Astrocyte (in vitro differentiated cells and primary cell): Measurements from ENCODE around the gene RANBP17. TPM values are rescaled to one million over a fixed set of nuclear protein-coding genes. Genes with fewer than 3 reads are reported as not detected.

ENCODE experiments used
- DNase-seq: peaks from one replicate; pipeline ENCODE4 v3.0.0-alpha.2; 2010; ENCODE audit warnings: low read depth
- FAIRE-seq: peaks from 2 replicates; lab custom pipeline; 2011; peaks lifted over from hg19 to GRCh38; lab: Jason Lieb, UNC
- H2AFZ ChIP-seq: 2 replicates; pipeline ENCODE4 v1.6.0; 2012; ENCODE audit warnings: low read depth, low read length, inconsistent platforms
- H3K27ac ChIP-seq: 2 replicates; pipeline ENCODE4 v1.5.1; 2011; ENCODE audit warnings: low read depth, low read length, inconsistent platforms
- H3K27me3 ChIP-seq: 2 replicates; pipeline ENCODE4 v1.6.0; 2011; ENCODE audit warnings: low read length, inconsistent platforms; ENCODE audit not compliant: insufficient read depth
- H3K36me3 ChIP-seq: 2 replicates; pipeline ENCODE4 v1.5.1; 2011; ENCODE audit warnings: low read length, inconsistent platforms; ENCODE audit not compliant: insufficient read depth
- H3K4me1 ChIP-seq: 2 replicates; pipeline ENCODE4 v1.5.1; 2011; ENCODE audit warnings: low read length, inconsistent platforms; ENCODE audit not compliant: insufficient read depth
- H3K4me2 ChIP-seq: 2 replicates; pipeline ENCODE4 v1.6.0; 2012; ENCODE audit warnings: low read length, inconsistent platforms
- H3K4me3 ChIP-seq: 2 replicates; pipeline ENCODE4 v1.5.1; 2011; ENCODE audit warnings: low read depth, mild to moderate bottlenecking, low read length, inconsistent platforms; ENCODE audit not compliant: insufficient read depth
- H3K79me2 ChIP-seq: 2 replicates; pipeline ENCODE4 v1.6.0; 2012; ENCODE audit warnings: mild to moderate bottlenecking, low read length, inconsistent platforms; ENCODE audit not compliant: insufficient read depth
- H3K9ac ChIP-seq: 2 replicates; pipeline ENCODE4 v1.6.0; 2012; ENCODE audit warnings: mild to moderate bottlenecking, low read length, inconsistent platforms
- H3K9me3 ChIP-seq: 2 replicates; pipeline ENCODE4 v1.5.1; 2012; ENCODE audit warnings: low read depth, mild to moderate bottlenecking, low read length, inconsistent platforms; ENCODE audit not compliant: insufficient read depth
- H4K20me1 ChIP-seq: 2 replicates; pipeline ENCODE4 v1.6.0; 2012; ENCODE audit warnings: low read length, inconsistent platforms; ENCODE audit not compliant: insufficient read depth
- H3K27ac Mint-ChIP-seq: one replicate; pipeline ENCODE4 v1.8.0; 2021; ENCODE audit warnings: mild to moderate bottlenecking, mixed read lengths; ENCODE audit not compliant: unreplicated experiment
- H3K27me3 Mint-ChIP-seq: one replicate; pipeline ENCODE4 v1.8.0; 2021; ENCODE audit warnings: low read depth, mixed read lengths; ENCODE audit not compliant: unreplicated experiment
- H3K36me3 Mint-ChIP-seq: one replicate; pipeline ENCODE4 v1.8.0; 2021; ENCODE audit warnings: low read depth, mixed read lengths; ENCODE audit not compliant: unreplicated experiment
- H3K4me1 Mint-ChIP-seq: one replicate; pipeline ENCODE4 v1.8.0; 2021; ENCODE audit warnings: low read depth, mixed read lengths; ENCODE audit not compliant: unreplicated experiment
- H3K4me3 Mint-ChIP-seq: one replicate; pipeline ENCODE4 v1.8.0; 2021; ENCODE audit warnings: mild to moderate bottlenecking, moderate library complexity, mixed read lengths; ENCODE audit not compliant: unreplicated experiment
- H3K9me3 Mint-ChIP-seq: one replicate; pipeline ENCODE4 v1.8.0; 2021; ENCODE audit warnings: mild to moderate bottlenecking, mixed read lengths; ENCODE audit not compliant: unreplicated experiment
- EZH2 ChIP-seq: IDR thresholded peaks from 2 replicates; pipeline ENCODE4 v1.6.1; 2012; ENCODE audit warnings: mild to moderate bottlenecking, low read length, inconsistent platforms; ENCODE audit not compliant: insufficient read depth
- total RNA-seq: library from RNA; stranded (reverse); gene quantifications from 2 replicates; pipeline ENCODE4 v1.2.1, GENCODE V29; 2021
- TF ChIP-seq, protein P1 (sequence below): IDR thresholded peaks from 2 replicates; pipeline ENCODE4 v1.5.1; 2011; ENCODE audit warnings: low read depth, mild to moderate bottlenecking, inconsistent platforms, low read length, moderate library complexity; ENCODE audit not compliant: insufficient read depth

Gene RANBP17
- total RNA-seq, 1 donor from 2014 or later = 16.2 TPM

DNA sequence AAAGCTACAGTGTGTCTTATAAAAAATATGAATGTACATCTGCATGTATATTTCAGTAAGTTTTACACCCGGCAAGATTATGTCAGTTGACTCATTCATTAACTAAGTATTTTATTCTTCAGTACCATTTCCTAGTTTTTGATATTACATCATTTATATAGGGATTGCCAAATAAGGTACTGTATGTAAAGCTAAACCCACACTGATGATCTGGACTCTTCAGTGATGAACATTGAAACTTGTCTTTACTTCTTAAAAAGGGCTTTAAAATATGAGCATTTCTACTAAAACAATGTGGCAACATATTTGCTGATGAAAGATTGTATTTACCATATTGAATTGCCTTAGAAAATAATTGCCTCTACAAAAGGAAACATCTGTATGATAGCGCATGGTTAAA is 295.5 kb downstream of the RANBP17 start:
- Mint-ChIP-seq H3K27ac (no peak overlapping the region), H3K4me3 (no peak overlapping the region), H3K27me3 (no peaks in the 10 kb centered on the region), H3K36me3 (no peaks in the 10 kb centered on the region), H3K9me3 (no peaks in the 10 kb centered on the region), H3K4me1 (peaks cover 7% of the 10 kb centered on the region)
- DNase-seq (no peak), FAIRE-seq (no peak)
- Histone ChIP-seq H3K4me2 (no peak overlapping the region), H4K20me1 (no peaks in the 10 kb centered on the region), H3K27me3 (no peaks in the 10 kb centered on the region), H3K36me3 (no peaks in the 10 kb centered on the region), H3K79me2 (no peaks in the 10 kb centered on the region), H3K9ac (no peak overlapping the region), H2AFZ (no peak overlapping the region), H3K9me3 (no peaks in the 10 kb centered on the region), H3K4me1 (peaks cover 9% of the 10 kb centered on the region), H3K4me3 (no peak overlapping the region), H3K27ac (no peak overlapping the region)
- TF ChIP-seq, protein P1, sequence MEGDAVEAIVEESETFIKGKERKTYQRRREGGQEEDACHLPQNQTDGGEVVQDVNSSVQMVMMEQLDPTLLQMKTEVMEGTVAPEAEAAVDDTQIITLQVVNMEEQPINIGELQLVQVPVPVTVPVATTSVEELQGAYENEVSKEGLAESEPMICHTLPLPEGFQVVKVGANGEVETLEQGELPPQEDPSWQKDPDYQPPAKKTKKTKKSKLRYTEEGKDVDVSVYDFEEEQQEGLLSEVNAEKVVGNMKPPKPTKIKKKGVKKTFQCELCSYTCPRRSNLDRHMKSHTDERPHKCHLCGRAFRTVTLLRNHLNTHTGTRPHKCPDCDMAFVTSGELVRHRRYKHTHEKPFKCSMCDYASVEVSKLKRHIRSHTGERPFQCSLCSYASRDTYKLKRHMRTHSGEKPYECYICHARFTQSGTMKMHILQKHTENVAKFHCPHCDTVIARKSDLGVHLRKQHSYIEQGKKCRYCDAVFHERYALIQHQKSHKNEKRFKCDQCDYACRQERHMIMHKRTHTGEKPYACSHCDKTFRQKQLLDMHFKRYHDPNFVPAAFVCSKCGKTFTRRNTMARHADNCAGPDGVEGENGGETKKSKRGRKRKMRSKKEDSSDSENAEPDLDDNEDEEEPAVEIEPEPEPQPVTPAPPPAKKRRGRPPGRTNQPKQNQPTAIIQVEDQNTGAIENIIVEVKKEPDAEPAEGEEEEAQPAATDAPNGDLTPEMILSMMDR = no peak
- no peak for TF ChIP-seq EZH2

DNA sequence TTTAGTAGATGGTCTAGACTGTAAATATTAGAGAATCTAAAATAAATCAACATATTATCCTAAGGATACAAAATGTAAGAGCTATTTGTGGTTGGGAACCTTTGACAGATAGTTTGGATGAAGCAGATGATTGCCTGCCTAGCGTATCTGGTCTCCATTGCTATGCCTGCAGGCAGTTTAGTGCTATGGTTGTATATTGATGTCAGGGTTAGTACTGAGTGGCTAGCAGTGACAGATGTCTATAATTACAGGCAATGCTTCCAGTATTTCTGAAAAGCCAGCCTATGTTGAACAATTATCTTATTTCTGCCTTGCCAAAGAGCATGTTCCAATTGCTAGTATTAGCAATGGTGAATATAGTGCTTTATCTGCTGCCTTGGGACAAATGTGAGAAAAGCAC is 296.0 kb downstream of the RANBP17 start:
- no peaks in the 10 kb centered on the region for H3K36me3 ChIP-seq
- H3K79me2 ChIP-seq = no peaks in the 10 kb centered on the region
- Mint-ChIP-seq H3K27me3 (no peaks in the 10 kb centered on the region), H3K36me3 (no peaks in the 10 kb centered on the region), H3K9me3 (no peaks in the 10 kb centered on the region), H3K4me1 (peaks cover 7% of the 10 kb centered on the region), H3K27ac (no peak overlapping the region), H3K4me3 (no peak overlapping the region)
- H3K9me3 ChIP-seq = no peaks in the 10 kb centered on the region
- no peak overlapping the region for H3K4me3 ChIP-seq
- DNase-seq = no peak
- peaks cover 9% of the 10 kb centered on the region for H3K4me1 ChIP-seq
- H4K20me1 ChIP-seq = no peaks in the 10 kb centered on the region
- H3K9ac ChIP-seq = no peak overlapping the region
- no peak overlapping the region for H3K4me2 ChIP-seq
- TF ChIP-seq, protein P1 = no peak
- no peak for TF ChIP-seq EZH2
- H3K27ac ChIP-seq = no peak overlapping the region
- FAIRE-seq = no peak
- no peaks in the 10 kb centered on the region for H3K27me3 ChIP-seq
- no peak overlapping the region for H2AFZ ChIP-seq

DNA sequence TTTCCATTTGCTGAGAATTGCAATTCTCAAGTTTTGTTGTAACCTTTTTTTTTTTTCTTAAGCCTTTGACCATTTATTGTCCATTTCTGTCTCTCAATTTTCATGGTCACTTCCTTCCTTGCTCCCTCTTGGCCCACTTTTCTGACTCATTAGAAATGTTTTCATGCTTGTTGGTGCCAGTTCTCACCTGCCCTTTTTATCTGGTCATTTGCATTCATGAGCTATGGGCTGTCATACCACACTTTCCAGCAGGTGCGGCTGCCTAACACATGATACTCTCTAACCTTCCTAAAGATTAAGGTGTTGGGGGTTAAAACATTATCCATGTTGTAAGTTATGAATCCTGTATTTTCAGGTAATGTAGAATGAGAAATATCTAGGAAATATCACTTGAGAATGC is 296.8 kb downstream of the RANBP17 start:
- Mint-ChIP-seq H3K36me3 (no peaks in the 10 kb centered on the region), H3K27me3 (no peaks in the 10 kb centered on the region), H3K4me3 (no peak overlapping the region), H3K9me3 (no peaks in the 10 kb centered on the region), H3K27ac (no peak overlapping the region), H3K4me1 (peaks cover 7% of the 10 kb centered on the region)
- Histone ChIP-seq H4K20me1 (no peaks in the 10 kb centered on the region), H3K36me3 (no peaks in the 10 kb centered on the region), H3K4me3 (no peak overlapping the region), H3K4me1 (peaks cover 9% of the 10 kb centered on the region), H3K9ac (no peak overlapping the region), H2AFZ (no peak overlapping the region), H3K4me2 (no peak overlapping the region), H3K27me3 (no peaks in the 10 kb centered on the region), H3K27ac (no peak overlapping the region), H3K9me3 (no peaks in the 10 kb centered on the region), H3K79me2 (no peaks in the 10 kb centered on the region)
- TF ChIP-seq EZH2 = no peak
- TF ChIP-seq, protein P1 = no peak
- FAIRE-seq (no peak), DNase-seq (no peak)
